CD4-positive, alpha-beta T cell treated with Interleukin-10 for 1 hour (primary cell): ENCODE results near the gene MPPE1.
"Not testable (repeated sequence)": the region's sequence is repeated elsewhere in the genome, so short reads cannot be mapped to it uniquely, and the experiment has no call there.

Experiments used
- DNase-seq: peaks from one replicate; pipeline ENCODE4 v3.0.0-alpha.2; 2020

Gene MPPE1

GRCh38 chr18:11923450-11923849, 15.3 kb upstream of the MPPE1 start:
- no peak for DNase-seq

- DNase-seq: not testable (repeated sequence)
These were observed 11.4 kb upstream of the MPPE1 start for GRCh38 chr18:11919522-11919921.

- DNase-seq: not testable (repeated sequence)
These were observed 8.8 kb upstream of the MPPE1 start for GRCh38 chr18:11916880-11917279.

- DNase-seq: peak; percentile 2
These were observed 1.5 kb upstream of the MPPE1 start for GRCh38 chr18:11909591-11910026.

- DNase-seq: no peak
These were observed 941 bp upstream of the MPPE1 start for GRCh38 chr18:11909061-11909455.

GRCh38 chr18:11906926-11907874, 917 bp downstream of the MPPE1 start:
- no peak for DNase-seq

- no peak for DNase-seq
These were observed 1.9 kb downstream of the MPPE1 start for GRCh38 chr18:11906176-11906575.

GRCh38 chr18:11905613-11906012, 2.5 kb downstream of the MPPE1 start:
- no peak for DNase-seq

- no peak for DNase-seq
These were observed 5.4 kb downstream of the MPPE1 start for GRCh38 chr18:11902522-11903292.

- no peak for DNase-seq
These were observed 6.2 kb downstream of the MPPE1 start for GRCh38 chr18:11901826-11902438.

GRCh38 chr18:11899063-11899462, 9.1 kb downstream of the MPPE1 start:
- DNase-seq: no peak

- no peak for DNase-seq
These were observed 10.3 kb downstream of the MPPE1 start for GRCh38 chr18:11897781-11898180.

- DNase-seq: not testable (repeated sequence)
These were observed 15.7 kb downstream of the MPPE1 start for GRCh38 chr18:11892438-11892837.

- DNase-seq: no peak
These were observed 16.4 kb downstream of the MPPE1 start for GRCh38 chr18:11891737-11892136.

GRCh38 chr18:11889284-11889683, 18.8 kb downstream of the MPPE1 start:
- no peak for DNase-seq

- DNase-seq: no peak
These were observed 19.4 kb downstream of the MPPE1 start for GRCh38 chr18:11888726-11889125.

GRCh38 chr18:11887328-11888128, 20.6 kb downstream of the MPPE1 start:
- no peak for DNase-seq

- DNase-seq: no peak
These were observed 21.5 kb downstream of the MPPE1 start for GRCh38 chr18:11886577-11887110.

GRCh38 chr18:11885278-11885947, 22.7 kb downstream of the MPPE1 start:
- DNase-seq: no peak

GRCh38 chr18:11884396-11885030, 23.6 kb downstream of the MPPE1 start:
- no peak for DNase-seq

GRCh38 chr18:11883153-11883552, 25.0 kb downstream of the MPPE1 start:
- DNase-seq: no peak
